IMR-90 (cell line): Measurements from ENCODE around the gene AP3S1. TPM values are rescaled to one million over a fixed set of nuclear protein-coding genes. Genes with fewer than 3 reads are reported as not detected.

ENCODE experiments used
- ATAC-seq: fragments of 200-7000 bp; cut with Tn5 transposase; 2 replicates; pipeline ENCODE4 v1.9.1; 2020; ENCODE audit warnings: low read depth, mild to moderate bottlenecking, moderate library complexity
- BruUV-seq: library from RNA; stranded (reverse); fragments of 400-500 nt; replicated peaks from 2 replicates; lab custom pipeline; 2021; lab: Mats Ljungman, UMichigan
- CTCF ChIA-PET: fragments of 300-600 bp; formaldehyde crosslinking; extraction: SDS; loops from one replicate; lab custom pipeline; 2021; ENCODE audit warnings: antibody characterized with exemption; lab: Yijun Ruan, JAX
- POLR2A ChIA-PET: fragments of 300-600 bp; sonication (Branson Sonifier 250); formaldehyde crosslinking; loops from one replicate; lab custom pipeline; 2022; ENCODE audit warnings: antibody characterized with exemption; ENCODE audit not compliant: unreplicated experiment; lab: Charles Lee
- DNase-seq: peaks from one replicate; pipeline ENCODE4 v3.0.0; 2013
- H2AFZ ChIP-seq: replicated peaks from 2 replicates; pipeline ENCODE3; 2013; ENCODE audit warnings: low read length, mild to moderate bottlenecking; ENCODE audit not compliant: poor library complexity
- H2AK5ac ChIP-seq: 2 replicates; pipeline ENCODE4 v1.6.1; 2013; ENCODE audit warnings: low read depth, low read length, inconsistent platforms
- H2AK9ac ChIP-seq: replicated peaks from 2 replicates; pipeline ENCODE3; 2013; ENCODE audit warnings: mild to moderate bottlenecking, low read depth, low read length, moderate library complexity; ENCODE audit not compliant: poor library complexity
- H2BK120ac ChIP-seq: 2 replicates; pipeline ENCODE4 v1.6.1; 2013; ENCODE audit warnings: low read depth, low read length, inconsistent platforms
- H2BK15ac ChIP-seq: 3 replicates; pipeline ENCODE4 v1.6.1; 2013; ENCODE audit warnings: low read depth, low read length, inconsistent platforms
- H2BK20ac ChIP-seq: 2 replicates; pipeline ENCODE4 v1.6.1; 2013; ENCODE audit warnings: low read depth, mild to moderate bottlenecking, inconsistent platforms, low read length, moderate library complexity
- H2BK5ac ChIP-seq: 2 replicates; pipeline ENCODE4 v1.6.1; 2013; ENCODE audit warnings: mild to moderate bottlenecking, low read depth, low read length, inconsistent platforms; ENCODE audit not compliant: poor library complexity, severe bottlenecking
- H3K14ac ChIP-seq: replicated peaks from 2 replicates; pipeline ENCODE4 v1.6.1; 2013; ENCODE audit warnings: low read depth, low read length, inconsistent platforms
- H3K18ac ChIP-seq: 2 replicates; pipeline ENCODE4 v1.6.1; 2013; ENCODE audit warnings: low read depth, low read length, control low read depth
- H3K23ac ChIP-seq: 2 replicates; pipeline ENCODE4 v1.6.1; 2013; ENCODE audit warnings: low read depth, low read length, inconsistent platforms
- H3K27ac ChIP-seq: 2 replicates; pipeline ENCODE4 v1.5.1; 2013; ENCODE audit warnings: mild to moderate bottlenecking, control low read depth, low read length; ENCODE audit not compliant: insufficient read depth
- H3K27me3 ChIP-seq: 2 replicates; pipeline ENCODE4 v1.6.1; 2013; ENCODE audit warnings: low read length; ENCODE audit not compliant: control insufficient read depth, insufficient read depth
- H3K36me3 ChIP-seq: 2 replicates; pipeline ENCODE4 v1.6.1; 2013; ENCODE audit warnings: low read length, mixed read lengths; ENCODE audit not compliant: control insufficient read depth, insufficient read depth
- H3K4ac ChIP-seq: 2 replicates; pipeline ENCODE4 v1.6.1; 2013; ENCODE audit warnings: low read depth, low read length, inconsistent platforms
- H3K4me1 ChIP-seq: 2 replicates; pipeline ENCODE4 v1.6.1; 2013; ENCODE audit warnings: low read length, mixed read lengths; ENCODE audit not compliant: control insufficient read depth, insufficient read depth
- H3K4me2 ChIP-seq: 2 replicates; pipeline ENCODE4 v1.6.1; 2013; ENCODE audit warnings: low read depth, mild to moderate bottlenecking, control low read depth, low read length, moderate library complexity
- H3K4me3 ChIP-seq: 2 replicates; pipeline ENCODE4 v1.5.1; 2013; ENCODE audit warnings: low read depth, mild to moderate bottlenecking, control low read depth, low read length, moderate library complexity; ENCODE audit not compliant: insufficient read depth
- H3K56ac ChIP-seq: 2 replicates; pipeline ENCODE4 v1.6.1; 2013; ENCODE audit warnings: low read length, inconsistent platforms; ENCODE audit not compliant: insufficient read depth; ENCODE audit errors: extremely low read depth
- H3K79me1 ChIP-seq, 2 experiments: 2 replicates each; pipeline ENCODE4 v1.6.1; 2013; ENCODE audit warnings: low read length in 2 of 2, inconsistent platforms in 1 of 2, low read depth in 1 of 2
- H3K9ac ChIP-seq: 2 replicates; pipeline ENCODE4 v1.6.1; 2013; ENCODE audit warnings: low read depth, low read length, control low read depth
- H3K9me1 ChIP-seq: 2 replicates; pipeline ENCODE4 v1.6.1; 2013; ENCODE audit warnings: low read length, inconsistent platforms; ENCODE audit not compliant: insufficient read depth
- H3K9me3 ChIP-seq: 2 replicates; pipeline ENCODE4 v1.6.1; 2013; ENCODE audit warnings: low read length; ENCODE audit not compliant: control insufficient read depth, insufficient read depth
- H4K20me1 ChIP-seq: 2 replicates; pipeline ENCODE4 v1.6.1; 2013; ENCODE audit warnings: low read length, inconsistent platforms; ENCODE audit not compliant: insufficient read depth
- H4K5ac ChIP-seq: 2 replicates; pipeline ENCODE4 v1.6.1; 2013; ENCODE audit warnings: mild to moderate bottlenecking, low read depth, low read length, control low read depth
- H4K8ac ChIP-seq, 2 experiments: 2 replicates each; pipeline ENCODE4 v1.6.1; 2013; ENCODE audit warnings: low read depth in 2 of 2, low read length in 2 of 2, control low read depth in 1 of 2, inconsistent platforms in 1 of 2
- H4K91ac ChIP-seq: 2 replicates; pipeline ENCODE4 v1.6.1; 2013; ENCODE audit warnings: low read depth, low read length, inconsistent platforms; ENCODE audit not compliant: insufficient read depth
- RCOR1 ChIP-seq: IDR thresholded peaks from 2 replicates; pipeline ENCODE4 v1.6.1; 2012; ENCODE audit warnings: mild to moderate bottlenecking, low read length, improper control_type of control experiment; ENCODE audit not compliant: insufficient replicate concordance
- WGBS, 2 experiments: methylation state at CpG; one replicate each; pipeline versions ENCODE4 v1.1.5 to v1.1.7; 2013; ENCODE audit warnings: missing lambda C conversion rate in 2 of 2; ENCODE audit not compliant: insufficient read length in 1 of 2; ENCODE audit errors: extremely low coverage in 2 of 2; 5-methylcytosine and 5-hydroxymethylcytosine counted together
- dilution Hi-C: fragments of 300-500 bp; cut with HindIII; formaldehyde crosslinking; loops from one replicate; pipeline ENCODE4 v1.14.3; 2018; ENCODE audit warnings: low sequenced_read_pairs; ENCODE audit not compliant: unreplicated experiment
- in situ Hi-C: fragments of 300-500 bp; cut with MboI; formaldehyde crosslinking; loops from 3 replicates; pipeline ENCODE4 v1.14.3; 2019; ENCODE audit warnings: low sequenced_read_pairs, inconsistent platforms, mixed read lengths
- intact Hi-C: fragments of 100-400 bp; cut with micrococcal nuclease; formaldehyde crosslinking; loops from 2 replicates; pipeline ENCODE4 v1.10.0; 2022
- polyA plus RNA-seq, 3 experiments: library from polyadenylated mRNA; depleted of rRNA; stranded (reverse); fragments of >200 nt; gene quantifications; 2 replicates each; pipeline ENCODE4 v1.2.3, GENCODE V29; 2012; ENCODE audit warnings: low replicate concordance in 1 of 3
- total RNA-seq: library from RNA; depleted of rRNA; stranded (reverse); fragments of >200 nt; gene quantifications from 2 replicates; pipeline ENCODE4 v1.2.3, GENCODE V29; 2012

Gene AP3S1
- total and polyA plus RNA-seq, 2 of the 4 experiments (the other 2 are of a cell fraction) = 21.9 to 73.1 TPM

DNA sequence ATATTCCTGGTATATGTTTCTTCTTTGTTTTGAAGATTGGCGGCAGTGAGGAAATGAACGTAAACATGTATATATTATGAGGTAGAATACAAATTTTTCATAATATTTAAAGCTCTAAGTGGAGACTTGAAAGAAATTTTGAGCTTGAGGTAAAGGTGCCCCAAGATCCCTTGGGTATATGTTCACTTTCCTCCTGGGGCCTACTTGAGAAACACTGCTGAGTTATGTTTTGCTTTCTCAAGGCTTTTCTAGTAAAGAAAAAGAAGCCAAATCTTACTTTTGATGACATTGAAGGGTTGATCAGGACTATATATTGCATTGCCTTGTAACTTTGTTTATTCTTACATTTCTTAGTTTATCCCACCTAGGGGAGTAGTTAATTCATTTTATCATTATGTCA, 30.7 kb downstream of the AP3S1 start:
- intact Hi-C loops = no loop called here

More for the DNA sequence above, 30.7 kb downstream of the AP3S1 start:
- Histone ChIP-seq H3K18ac (no peak overlapping the region), H2BK15ac (no peak overlapping the region), H3K36me3 (peaks cover 6% of the 10 kb centered on the region), H4K8ac (no peak overlapping the region), H3K4me1 (no peaks in the 10 kb centered on the region), H4K20me1 (no peaks in the 10 kb centered on the region; the same call in 1 of the 2 replicates), H2BK20ac (no peak overlapping the region), H2AK5ac (no peak overlapping the region), H3K9ac (no peak overlapping the region), H2AFZ (no peak overlapping the region), H4K5ac (no peak overlapping the region), H3K9me3 (no peaks in the 10 kb centered on the region), H3K4me2 (no peak overlapping the region), H3K23ac (no peak overlapping the region), H3K79me1 (peaks cover 6 to 18% of the 10 kb centered on the region in 2 experiments), H3K27me3 (no peaks in the 10 kb centered on the region), H2BK5ac (no peak overlapping the region), H3K4me3 (no peak overlapping the region), H2BK120ac (no peak overlapping the region), H3K9me1 (peaks cover 3% of the 10 kb centered on the region; the same call in 1 of the 2 replicates), H3K56ac (no peak overlapping the region), H4K91ac (no peak overlapping the region), H3K4ac (no peak overlapping the region), H3K27ac (no peak overlapping the region), H2AK9ac (no peak overlapping the region), H3K14ac (no peak overlapping the region)
- DNase-seq (no peak), ATAC-seq (no peak)
- TF ChIP-seq RCOR1 = no peak
- dilution Hi-C loops = no loop called here
- no CpG with 5 or more reads among the region's 2 CpGs for WGBS, 2 experiments
- CTCF ChIA-PET = no interaction called here
- BruUV-seq = no TSS peak
- in situ Hi-C loops = no loop called here
- POLR2A ChIA-PET = no interaction called here
